ENCODE measurements around the gene SLC35F3.

The SLC35F3 gene

DNA sequence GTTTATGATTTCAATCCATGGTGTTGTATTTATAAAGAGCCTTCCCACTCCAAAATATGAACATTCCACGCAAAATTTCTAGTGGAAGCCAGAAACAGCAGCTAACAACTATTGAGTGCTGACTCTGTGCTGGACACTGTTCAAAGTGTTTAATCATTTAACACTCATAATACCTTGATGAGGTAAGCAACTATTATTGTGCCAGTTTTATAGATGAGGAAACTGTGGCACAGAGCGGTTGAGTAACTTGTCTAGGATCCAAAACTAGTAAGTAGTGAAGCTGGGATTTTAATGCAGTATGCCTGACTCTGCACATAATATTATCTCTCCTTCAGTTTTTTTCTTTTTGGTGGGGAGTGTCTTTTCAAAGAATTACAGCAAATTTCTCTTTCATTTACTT, 228.3 kb downstream of the SLC35F3 start:
- TF ChIP-seq, protein P1, sequence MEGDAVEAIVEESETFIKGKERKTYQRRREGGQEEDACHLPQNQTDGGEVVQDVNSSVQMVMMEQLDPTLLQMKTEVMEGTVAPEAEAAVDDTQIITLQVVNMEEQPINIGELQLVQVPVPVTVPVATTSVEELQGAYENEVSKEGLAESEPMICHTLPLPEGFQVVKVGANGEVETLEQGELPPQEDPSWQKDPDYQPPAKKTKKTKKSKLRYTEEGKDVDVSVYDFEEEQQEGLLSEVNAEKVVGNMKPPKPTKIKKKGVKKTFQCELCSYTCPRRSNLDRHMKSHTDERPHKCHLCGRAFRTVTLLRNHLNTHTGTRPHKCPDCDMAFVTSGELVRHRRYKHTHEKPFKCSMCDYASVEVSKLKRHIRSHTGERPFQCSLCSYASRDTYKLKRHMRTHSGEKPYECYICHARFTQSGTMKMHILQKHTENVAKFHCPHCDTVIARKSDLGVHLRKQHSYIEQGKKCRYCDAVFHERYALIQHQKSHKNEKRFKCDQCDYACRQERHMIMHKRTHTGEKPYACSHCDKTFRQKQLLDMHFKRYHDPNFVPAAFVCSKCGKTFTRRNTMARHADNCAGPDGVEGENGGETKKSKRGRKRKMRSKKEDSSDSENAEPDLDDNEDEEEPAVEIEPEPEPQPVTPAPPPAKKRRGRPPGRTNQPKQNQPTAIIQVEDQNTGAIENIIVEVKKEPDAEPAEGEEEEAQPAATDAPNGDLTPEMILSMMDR (IDR thresholded peaks at IDR 0.05; ENCODE audit: low read depth, low read length, poor library complexity, severe bottlenecking) = no peak
- no peak for TF ChIP-seq EZH2phosphoT487 (IDR thresholded peaks at IDR 0.05; ENCODE audit: borderline replicate concordance, low read length)
- no peaks in the 10 kb centered on the region for H3K9me3 ChIP-seq (ENCODE audit: control insufficient read depth, insufficient read depth, low read length)
- H3K27ac ChIP-seq (ENCODE audit: low read depth, low read length) = no peak overlapping the region
- no peaks in the 10 kb centered on the region for H3K9me2 ChIP-seq (replicated peaks; ENCODE audit: control insufficient read depth, low read length)
- no peak overlapping the region for H3K4me3 ChIP-seq (ENCODE audit: low read length)
- no peaks in the 10 kb centered on the region for H3K4me1 ChIP-seq (ENCODE audit: control insufficient read depth, low read length)
- no peak overlapping the region for H3K4me2 ChIP-seq (ENCODE audit: low read length)
- no peaks in the 10 kb centered on the region for H3K36me3 ChIP-seq (ENCODE audit: control insufficient read depth, low read length)
- H3F3A ChIP-seq (ENCODE audit: control insufficient read depth, insufficient read depth) = no peaks in the 10 kb centered on the region
- no peaks in the 10 kb centered on the region; the same call in 1 of the 2 replicates for H3K27me3 ChIP-seq (ENCODE audit: control insufficient read depth, low read length)
- no peaks in the 10 kb centered on the region for H4K20me1 ChIP-seq (ENCODE audit: control insufficient read depth, insufficient read depth, low read depth, low read length)
- no peaks in the 10 kb centered on the region for H3K79me2 ChIP-seq (ENCODE audit: control insufficient read depth, low read length)

DNA sequence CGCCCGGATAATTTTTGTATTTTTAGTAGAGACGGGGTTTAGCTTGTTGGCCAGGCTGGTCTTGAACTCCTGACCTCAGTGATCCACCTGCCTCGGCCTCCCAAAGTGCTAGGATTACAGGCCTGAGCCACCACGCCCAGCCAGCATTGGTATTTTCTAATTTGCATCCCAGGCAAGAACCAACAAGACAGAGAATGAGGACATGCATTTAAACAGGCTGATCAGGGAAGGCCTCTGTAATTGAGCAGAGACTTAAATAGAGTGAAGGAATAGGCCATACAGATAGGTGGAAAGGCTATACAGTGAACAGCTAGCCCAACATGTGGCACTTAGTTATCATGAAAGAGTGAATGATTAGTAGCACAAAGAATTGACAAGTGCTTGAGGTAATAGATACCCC, 230.4 kb downstream of the SLC35F3 start:
- Histone ChIP-seq H3K9me2 (replicated peaks; ENCODE audit: control insufficient read depth, low read length) (no peaks in the 10 kb centered on the region), H4K20me1 (ENCODE audit: control insufficient read depth, insufficient read depth, low read depth, low read length) (no peaks in the 10 kb centered on the region), H3K79me2 (ENCODE audit: control insufficient read depth, low read length) (no peaks in the 10 kb centered on the region), H3K9me3 (ENCODE audit: control insufficient read depth, insufficient read depth, low read length) (no peaks in the 10 kb centered on the region), H3K4me3 (ENCODE audit: low read length) (no peak overlapping the region), H3F3A (ENCODE audit: control insufficient read depth, insufficient read depth) (no peaks in the 10 kb centered on the region), H3K4me1 (ENCODE audit: control insufficient read depth, low read length) (no peaks in the 10 kb centered on the region), H3K27ac (ENCODE audit: low read depth, low read length) (no peak overlapping the region), H3K27me3 (ENCODE audit: control insufficient read depth, low read length) (no peaks in the 10 kb centered on the region), H3K36me3 (ENCODE audit: control insufficient read depth, low read length) (no peaks in the 10 kb centered on the region), H3K4me2 (ENCODE audit: low read length) (no peak overlapping the region)
- TF ChIP-seq, protein P1 (IDR thresholded peaks at IDR 0.05; ENCODE audit: low read depth, low read length, poor library complexity, severe bottlenecking) = no peak
- no peak for TF ChIP-seq EZH2phosphoT487 (IDR thresholded peaks at IDR 0.05; ENCODE audit: borderline replicate concordance, low read length)

DNA sequence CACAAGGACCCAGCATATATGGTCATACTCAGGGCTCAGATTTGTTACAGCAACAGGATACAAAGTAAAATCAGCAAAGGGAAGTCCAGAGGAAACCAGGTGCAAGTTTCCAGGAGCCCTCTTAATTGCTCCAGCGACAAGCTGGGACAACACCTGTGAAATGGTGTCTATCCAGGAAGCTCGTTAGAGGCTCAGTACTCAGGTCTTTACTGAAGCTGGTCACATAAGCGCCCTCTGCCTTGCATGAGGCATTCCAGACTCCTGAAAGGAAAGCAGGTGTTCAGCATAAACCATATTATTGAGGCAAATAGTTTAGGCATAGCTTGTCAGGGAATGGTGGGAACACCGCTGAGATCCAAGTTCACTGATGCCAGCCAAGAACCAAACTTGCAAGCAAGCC, 231.0 kb downstream of the SLC35F3 start:
- Histone ChIP-seq H3K9me2 (replicated peaks; ENCODE audit: control insufficient read depth, low read length) (no peaks in the 10 kb centered on the region), H3K9me3 (ENCODE audit: control insufficient read depth, insufficient read depth, low read length) (no peaks in the 10 kb centered on the region), H3K79me2 (ENCODE audit: control insufficient read depth, low read length) (no peaks in the 10 kb centered on the region), H3K4me2 (ENCODE audit: low read length) (no peak overlapping the region), H3F3A (ENCODE audit: control insufficient read depth, insufficient read depth) (no peaks in the 10 kb centered on the region), H3K27me3 (ENCODE audit: control insufficient read depth, low read length) (no peaks in the 10 kb centered on the region), H3K36me3 (ENCODE audit: control insufficient read depth, low read length) (no peaks in the 10 kb centered on the region), H3K27ac (ENCODE audit: low read depth, low read length) (no peak overlapping the region), H4K20me1 (ENCODE audit: control insufficient read depth, insufficient read depth, low read depth, low read length) (no peaks in the 10 kb centered on the region), H3K4me1 (ENCODE audit: control insufficient read depth, low read length) (no peaks in the 10 kb centered on the region), H3K4me3 (ENCODE audit: low read length) (no peak overlapping the region)
- TF ChIP-seq EZH2phosphoT487 (IDR thresholded peaks at IDR 0.05; ENCODE audit: borderline replicate concordance, low read length) = no peak
- TF ChIP-seq, protein P1 (IDR thresholded peaks at IDR 0.05; ENCODE audit: low read depth, low read length, poor library complexity, severe bottlenecking) = no peak

DNA sequence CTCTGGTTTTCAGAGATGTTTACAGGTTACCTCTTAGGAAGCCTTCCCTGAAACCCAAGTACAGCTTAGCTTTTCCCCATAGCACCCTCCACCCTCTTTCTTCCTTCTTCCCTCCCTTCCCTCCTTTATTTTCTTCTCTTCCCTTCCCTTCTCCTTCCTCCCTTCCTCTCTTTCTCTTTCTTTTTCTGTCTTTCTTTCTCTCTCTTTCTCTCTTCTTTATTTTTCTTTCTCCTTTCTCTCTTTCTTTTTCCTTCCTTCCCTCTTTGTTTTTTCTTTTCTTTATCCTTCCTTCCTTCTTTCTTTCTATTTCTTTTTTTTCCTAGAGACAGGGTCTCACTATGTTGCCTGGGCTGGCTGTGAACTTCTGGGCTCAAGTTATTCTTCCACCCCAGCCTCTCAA, 231.6 kb downstream of the SLC35F3 start:
- Histone ChIP-seq H3K9me2 (replicated peaks; ENCODE audit: control insufficient read depth, low read length) (no peaks in the 10 kb centered on the region), H4K20me1 (ENCODE audit: control insufficient read depth, insufficient read depth, low read depth, low read length) (no peaks in the 10 kb centered on the region), H3K36me3 (ENCODE audit: control insufficient read depth, low read length) (no peaks in the 10 kb centered on the region), H3K4me2 (ENCODE audit: low read length) (no peak overlapping the region), H3K27me3 (ENCODE audit: control insufficient read depth, low read length) (no peaks in the 10 kb centered on the region), H3K4me3 (ENCODE audit: low read length) (no peak overlapping the region), H3K9me3 (ENCODE audit: control insufficient read depth, insufficient read depth, low read length) (no peaks in the 10 kb centered on the region), H3K4me1 (ENCODE audit: control insufficient read depth, low read length) (no peaks in the 10 kb centered on the region), H3K27ac (ENCODE audit: low read depth, low read length) (no peak overlapping the region), H3K79me2 (ENCODE audit: control insufficient read depth, low read length) (no peaks in the 10 kb centered on the region), H3F3A (ENCODE audit: control insufficient read depth, insufficient read depth) (no peaks in the 10 kb centered on the region)
- no peak for TF ChIP-seq EZH2phosphoT487 (IDR thresholded peaks at IDR 0.05; ENCODE audit: borderline replicate concordance, low read length)
- TF ChIP-seq, protein P1 (IDR thresholded peaks at IDR 0.05; ENCODE audit: low read depth, low read length, poor library complexity, severe bottlenecking) = no peak
